Activated naive CD4-positive, alpha-beta T cell treated with Interleukin-2 at 50 U/mL for 16 hours (primary cell): ENCODE measurements around the gene GINS3.

Experiments
- DNase-seq: peaks from one replicate; pipeline ENCODE4 v3.0.0-alpha.2; 2020

The GINS3 gene

DNA sequence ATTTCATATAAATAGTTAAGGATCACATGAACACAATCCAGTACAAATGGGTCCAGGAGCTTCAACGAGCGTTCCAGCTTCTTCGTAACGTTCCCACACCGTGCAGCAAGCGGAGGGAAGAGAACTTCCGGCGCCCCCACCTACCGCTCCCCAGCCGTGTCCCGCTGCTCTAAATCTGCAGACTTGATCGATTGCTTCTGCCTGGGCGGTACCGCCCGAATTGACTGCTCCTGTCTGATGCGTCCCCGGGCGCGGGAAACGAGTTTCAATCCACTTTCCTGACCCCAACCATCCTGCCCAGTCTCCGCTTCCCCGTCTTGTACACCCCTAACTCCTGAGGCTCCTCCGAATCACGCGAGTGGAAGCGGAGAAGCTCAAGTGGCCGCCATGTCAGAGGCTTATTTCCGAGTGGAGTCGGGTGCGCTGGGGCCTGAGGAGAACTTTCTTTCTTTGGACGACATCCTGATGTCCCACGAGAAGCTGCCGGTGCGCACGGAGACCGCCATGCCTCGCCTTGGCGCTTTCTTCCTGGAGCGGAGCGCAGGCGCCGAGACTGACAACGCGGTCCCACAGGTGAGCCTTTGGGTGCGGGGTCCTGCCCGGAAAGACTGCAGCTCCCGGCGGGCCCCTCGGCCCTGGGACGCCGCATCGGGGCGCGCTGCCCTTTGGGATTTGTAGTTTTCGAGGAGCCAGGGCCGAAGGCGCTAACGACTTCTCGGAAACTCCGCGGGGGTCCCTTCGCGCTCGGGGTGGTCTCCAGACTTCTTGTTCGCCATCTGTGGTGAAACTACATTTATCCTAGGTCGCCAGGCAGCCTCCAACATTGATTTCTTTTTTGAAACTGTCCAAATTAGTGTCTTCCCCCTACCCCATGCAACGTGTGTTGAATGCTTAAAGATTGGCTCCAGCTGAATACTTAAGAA, at the start of gene GINS3:
GINS3 (plus strand) TSS at position 257 of the 923 bp plus-strand sequence; CDS start at position 388, 131 bp downstream.
- peak; percentile 86 for DNase-seq

DNA sequence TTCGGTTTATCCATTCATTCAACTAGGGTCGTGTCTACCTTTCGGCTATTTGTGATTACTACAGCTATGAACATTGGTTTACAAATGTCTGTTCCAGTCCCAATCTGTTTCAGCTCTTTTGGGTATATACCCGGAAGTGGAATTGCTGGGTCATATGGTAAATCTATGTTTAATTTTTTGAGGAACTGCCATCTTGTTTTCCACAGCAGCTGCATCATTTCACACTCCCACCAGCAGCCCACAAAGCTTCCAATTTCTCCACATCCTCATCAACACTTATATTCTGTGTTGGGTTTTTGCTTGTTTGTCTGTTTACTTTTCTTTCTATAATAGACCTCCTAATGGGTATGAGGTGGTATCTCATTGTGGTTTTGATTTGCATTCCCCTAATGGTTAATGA, 48.7 kb upstream of the GINS3 start:
- no peak for DNase-seq

DNA sequence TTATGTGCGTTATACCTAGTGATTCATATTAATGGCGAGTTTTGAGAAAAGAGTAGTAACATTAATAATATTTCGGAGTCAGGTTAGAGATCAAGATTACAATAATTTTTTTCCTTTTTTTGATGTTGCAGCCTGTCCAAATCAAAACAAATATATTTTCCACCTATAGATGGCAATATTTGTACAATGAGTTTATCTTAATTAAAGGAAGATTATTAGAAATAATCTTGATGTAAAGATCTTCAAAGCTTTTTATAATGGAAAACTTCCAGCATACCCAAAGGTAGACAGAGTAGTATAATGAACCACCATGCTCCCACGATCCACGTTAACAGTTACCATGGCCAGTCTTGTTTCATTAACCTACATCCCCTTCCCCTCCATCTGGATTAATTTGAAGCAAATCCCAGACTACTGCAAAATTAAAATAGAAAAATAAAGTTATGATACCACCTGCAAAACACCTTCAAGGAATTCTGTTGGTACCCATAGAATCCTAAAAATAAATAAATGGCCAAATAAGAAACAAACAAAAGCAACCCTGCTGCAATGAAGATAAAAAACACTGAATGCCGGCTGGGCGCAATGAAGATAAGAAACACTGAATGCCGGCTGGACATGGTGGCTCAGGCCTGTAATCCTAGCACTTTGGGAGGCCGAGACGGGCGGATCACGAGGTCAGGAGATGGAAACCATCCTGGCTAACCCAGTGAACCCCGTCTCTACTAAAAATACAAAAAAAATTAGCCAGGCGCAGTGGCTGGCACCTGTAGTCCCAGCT, 46.5 kb upstream of the GINS3 start:
- DNase-seq, result no peak

- no peak for DNase-seq
Observed at GRCh38 chr16:58346831-58347371, 45.4 kb upstream of the GINS3 start.

GRCh38 chr16:58348986-58349385, 43.3 kb upstream of the GINS3 start:
- DNase-seq, result no peak

DNA sequence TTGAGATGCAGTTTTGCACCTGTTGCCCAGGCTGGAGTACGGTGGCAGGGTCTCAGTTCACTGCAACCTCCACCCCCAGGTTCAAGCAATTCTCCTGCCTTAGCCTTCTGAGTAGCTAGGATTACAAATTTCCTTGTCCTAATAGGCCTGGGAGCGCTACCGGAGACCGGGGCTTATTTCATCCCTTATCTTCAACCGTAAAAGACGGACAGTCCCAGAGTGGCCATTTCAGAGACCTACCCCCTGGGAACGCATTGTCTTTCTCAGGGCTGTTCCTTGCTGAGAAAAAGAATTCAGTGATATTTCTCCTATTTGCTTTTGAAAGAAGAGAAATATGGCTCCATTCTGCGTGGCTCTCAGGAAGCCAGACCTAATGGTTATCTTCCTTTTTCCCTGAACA, 39.6 kb upstream of the GINS3 start:
- DNase-seq, result no peak

- no peak for DNase-seq
Observed at GRCh38 chr16:58360041-58360634, 32.1 kb upstream of the GINS3 start.

GRCh38 chr16:58361726-58362125, 30.5 kb upstream of the GINS3 start:
- no peak for DNase-seq

- no peak for DNase-seq
Observed at GRCh38 chr16:58363746-58364393, 28.4 kb upstream of the GINS3 start.

DNA sequence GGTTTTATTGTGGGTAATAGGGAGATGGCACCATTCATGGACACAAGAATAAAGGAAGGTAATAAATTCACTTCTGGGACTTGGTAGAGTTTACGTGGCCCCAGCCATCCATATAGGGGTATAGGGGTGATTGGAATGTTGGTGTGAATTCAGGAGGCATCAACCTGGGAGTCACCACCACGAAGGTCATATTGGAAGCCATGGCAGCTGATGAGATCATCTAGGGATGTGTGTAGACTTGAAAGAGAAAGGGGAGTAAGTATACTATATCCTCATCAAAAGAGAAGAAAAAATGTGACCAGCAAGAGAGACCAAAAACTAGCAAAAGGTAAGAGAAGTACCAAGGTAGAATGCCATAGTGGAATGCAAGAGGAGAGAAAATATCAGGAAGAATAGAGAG, 26.6 kb upstream of the GINS3 start:
- DNase-seq, result no peak

- no peak for DNase-seq
Observed at GRCh38 chr16:58366247-58367031, 25.8 kb upstream of the GINS3 start.

- no peak for DNase-seq
Observed at GRCh38 chr16:58367252-58367651, 25.0 kb upstream of the GINS3 start.

GRCh38 chr16:58371841-58372240, 20.4 kb upstream of the GINS3 start:
- no peak for DNase-seq

GRCh38 chr16:58375386-58375785, 16.9 kb upstream of the GINS3 start:
- no peak for DNase-seq

- DNase-seq, result no peak
Observed at GRCh38 chr16:58377932-58378331, 14.3 kb upstream of the GINS3 start.

- no peak for DNase-seq
Observed at GRCh38 chr16:58378401-58378800, 13.9 kb upstream of the GINS3 start.

DNA sequence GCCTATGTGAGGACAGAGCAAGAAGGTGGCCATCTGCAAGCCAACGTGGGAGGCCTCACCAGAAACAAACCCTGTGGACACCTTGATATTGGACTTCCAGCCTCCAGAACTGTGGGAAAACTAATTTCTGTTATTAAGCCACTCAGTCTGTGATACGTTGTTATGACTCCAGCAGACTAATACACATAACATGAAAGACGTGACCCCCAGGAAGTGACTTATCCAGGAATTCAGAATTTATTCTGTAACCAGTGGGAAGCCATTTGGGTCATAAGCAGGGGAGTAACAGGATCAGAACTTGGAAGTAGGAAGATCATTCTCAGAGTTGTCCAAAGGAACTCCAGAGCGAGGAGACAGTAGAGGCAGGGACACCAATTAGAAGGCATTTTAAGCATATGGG, 12.5 kb upstream of the GINS3 start:
- DNase-seq, result no peak

DNA sequence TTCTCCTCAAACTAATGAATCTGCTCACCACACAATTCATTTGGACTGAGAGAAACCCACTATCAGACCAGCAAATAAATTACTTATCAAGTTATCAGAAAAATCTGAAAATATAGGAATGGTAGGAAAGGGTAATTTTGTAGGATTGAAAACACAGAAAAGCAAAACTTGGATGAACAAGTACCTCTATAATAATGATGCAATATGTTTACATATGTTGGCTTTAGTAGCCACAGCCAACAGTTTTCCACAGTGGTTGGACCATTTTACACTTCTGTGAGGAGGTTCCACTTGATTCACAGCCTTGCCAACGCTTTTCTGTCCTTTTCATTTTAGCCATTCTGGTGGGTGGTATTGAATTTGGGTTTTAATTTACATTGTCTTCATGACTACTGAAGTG, 10.6 kb upstream of the GINS3 start:
- DNase-seq, result no peak

DNA sequence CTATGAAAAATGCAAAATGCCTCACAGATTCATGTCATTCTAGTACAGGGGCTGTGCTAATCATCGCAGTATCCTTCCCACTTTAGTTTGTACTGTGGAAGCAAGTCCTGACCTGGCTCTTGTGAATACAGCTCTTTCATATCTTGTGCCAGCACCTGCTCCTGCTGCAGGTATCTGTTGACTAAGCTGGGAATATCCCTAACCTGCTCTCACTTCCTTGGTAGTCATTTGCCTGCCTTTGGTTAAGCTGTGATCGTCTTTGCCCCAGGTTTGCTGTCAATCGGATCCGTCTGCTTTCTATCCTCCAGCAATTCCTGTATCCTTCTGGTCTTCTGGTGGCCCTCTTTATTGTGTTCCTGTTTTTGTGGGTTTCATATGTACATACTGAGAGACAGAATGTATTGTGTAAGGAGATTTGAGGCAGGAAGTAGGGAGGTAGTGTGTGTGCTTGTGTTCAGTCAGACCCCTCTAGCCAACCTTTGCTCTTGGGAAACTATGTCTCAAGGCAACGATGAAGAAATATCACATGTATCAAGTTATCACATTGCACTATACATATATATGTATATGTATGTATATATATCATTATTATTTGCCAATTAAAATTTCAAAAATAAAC, 7.7 kb upstream of the GINS3 start:
- no peak for DNase-seq

DNA sequence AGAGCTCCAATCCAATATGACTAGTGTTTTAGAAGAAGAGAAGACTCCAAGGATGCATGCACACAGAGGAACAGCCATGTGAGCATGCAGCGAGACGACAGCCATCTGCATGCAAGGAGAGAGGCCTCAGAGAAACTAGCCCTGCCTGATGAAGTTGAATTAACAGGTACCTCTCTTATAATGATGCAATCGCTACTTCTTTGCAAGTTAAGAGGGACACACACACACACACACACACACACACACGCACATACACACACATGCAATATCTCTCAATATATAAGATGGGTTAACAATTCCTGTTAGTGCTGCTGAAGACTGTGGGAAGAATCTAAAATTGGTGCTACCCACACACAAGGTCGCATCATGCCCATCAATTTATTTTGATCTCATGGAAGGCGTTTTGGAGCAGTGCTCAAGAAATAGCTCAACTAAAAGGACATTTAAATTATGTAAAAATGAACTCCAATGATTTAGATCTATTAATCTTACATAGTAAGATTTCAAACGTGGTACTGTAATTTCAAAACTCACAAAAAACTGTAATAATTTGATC, 7.0 kb upstream of the GINS3 start:
- no peak for DNase-seq

DNA sequence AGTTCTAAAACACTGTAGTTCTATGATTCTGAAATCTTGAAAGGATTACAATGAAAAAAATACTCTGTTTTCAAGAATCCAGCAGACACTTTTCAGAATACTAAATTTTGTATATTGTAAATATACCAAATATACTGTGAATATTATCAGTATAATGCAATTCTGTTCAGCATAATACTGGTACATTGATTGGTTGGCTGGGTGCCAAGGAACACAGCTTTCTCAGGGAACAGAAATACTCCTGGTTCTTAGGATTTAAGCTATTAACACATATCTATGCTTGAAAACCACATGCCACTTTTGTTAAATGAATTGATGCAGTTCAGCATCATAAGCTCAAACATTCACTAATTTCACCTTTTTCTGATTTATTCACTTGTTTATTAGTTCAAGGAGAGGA, 2.5 kb upstream of the GINS3 start:
- no peak for DNase-seq
